Liver (tissue), 9 donors: ENCODE results near the gene BCL2. TPM values are rescaled to one million over a fixed set of nuclear protein-coding genes. Genes with fewer than 3 reads are reported as not detected.

Experiments used
- DNase-seq: peaks from one replicate; pipeline ENCODE4 v3.0.0-alpha.2; 2017; ENCODE audit warnings: low spot score
- H3K27ac ChIP-seq, 2 donors: one replicate each; pipeline ENCODE4 v1.7.0; 2013; ENCODE audit warnings: inconsistent platforms in 2 of 2, low read length in 2 of 2, control low read depth in 1 of 2, low read depth in 1 of 2, mild to moderate bottlenecking in 1 of 2
- H3K27me3 ChIP-seq, 4 donors: one replicate each; pipeline versions ENCODE4 v1.6.1 to v1.7.0; 2013; ENCODE audit warnings: low read length in 3 of 4, inconsistent platforms in 1 of 4, mild to moderate bottlenecking in 1 of 4, moderate library complexity in 1 of 4; ENCODE audit not compliant: control insufficient read depth in 4 of 4, insufficient read depth in 4 of 4
- H3K36me3 ChIP-seq, 4 donors: one replicate each; pipeline versions ENCODE4 v1.6.1 to v1.7.0; 2013; ENCODE audit warnings: low read length in 3 of 4, mild to moderate bottlenecking in 3 of 4, low read depth in 1 of 4, moderate library complexity in 1 of 4; ENCODE audit not compliant: control insufficient read depth in 4 of 4, insufficient read depth in 3 of 4
- H3K4me1 ChIP-seq, 4 donors: one replicate each; pipeline versions ENCODE4 v1.6.1 to v1.7.0; 2013; ENCODE audit warnings: low read length in 3 of 4, mild to moderate bottlenecking in 3 of 4, moderate library complexity in 1 of 4; ENCODE audit not compliant: control insufficient read depth in 4 of 4, insufficient read depth in 4 of 4
- H3K4me3 ChIP-seq, 3 donors: one replicate each; pipeline versions ENCODE4 v1.6.1 to v1.7.0; 2013; ENCODE audit warnings: low read length in 3 of 3, control low read depth in 1 of 3, low read depth in 1 of 3, mild to moderate bottlenecking in 1 of 3
- H3K9ac ChIP-seq, 2 donors: one replicate each; pipeline ENCODE4 v1.7.0; 2013; ENCODE audit warnings: low read length in 2 of 2, mild to moderate bottlenecking in 2 of 2, moderate library complexity in 2 of 2, control low read depth in 1 of 2, low read depth in 1 of 2
- H3K9me3 ChIP-seq, 4 donors: one replicate each; pipeline versions ENCODE4 v1.6.1 to v1.7.0; 2013; ENCODE audit warnings: low read length in 3 of 4; ENCODE audit not compliant: control insufficient read depth in 4 of 4
- EGR1 ChIP-seq, 2 donors: IDR thresholded peaks; 2 replicates each; pipeline ENCODE4 v1.6.1; 2016 to 2018; ENCODE audit warnings: antibody characterized with exemption in 2 of 2, low read depth in 2 of 2
- HNF4A ChIP-seq, 2 donors: conservative IDR thresholded peaks; 2 replicates each; pipeline ENCODE4 v1.6.1; 2016; ENCODE audit warnings: antibody characterized with exemption in 2 of 2, mild to moderate bottlenecking in 2 of 2
- HNF4G ChIP-seq: IDR thresholded peaks from 2 replicates; pipeline ENCODE4 v1.6.1; 2016; ENCODE audit warnings: antibody characterized with exemption
- JUND ChIP-seq, 2 donors: IDR thresholded peaks; 2 replicates each; pipeline ENCODE4 v1.6.1; 2016; ENCODE audit warnings: antibody characterized with exemption in 2 of 2
- NR2F2 ChIP-seq: IDR thresholded peaks from 2 replicates; pipeline ENCODE4 v1.6.1; 2016; ENCODE audit warnings: antibody characterized with exemption
- RAD21 ChIP-seq, 2 donors: IDR thresholded peaks; 2 replicates each; pipeline ENCODE4 v1.6.1; 2016; ENCODE audit warnings: antibody characterized with exemption in 2 of 2, mild to moderate bottlenecking in 2 of 2
- SP1 ChIP-seq: IDR thresholded peaks from 2 replicates; pipeline ENCODE4 v1.6.1; 2018; ENCODE audit warnings: antibody characterized with exemption, mild to moderate bottlenecking
- YY1 ChIP-seq: IDR thresholded peaks from 2 replicates; pipeline ENCODE4 v1.6.1; 2016; ENCODE audit warnings: antibody characterized with exemption, mild to moderate bottlenecking
- WGBS: extraction: QIAGEN DNeasy Blood & Tissue Kit; methylation state at CpG from one replicate; pipeline ENCODE4 v1.1.7; 2013; 5-methylcytosine and 5-hydroxymethylcytosine counted together
- polyA plus RNA-seq, 2 donors: library from polyadenylated mRNA; stranded (reverse) in 1 of 2; unstranded in 1 of 2; fragments of 200-250 nt in 1 of 2; fragments of >200 nt in 1 of 2; fragmentation: Nextera tagmentation in 1 of 2; extraction: Ambion mirVana in 1 of 2; gene quantifications; one replicate each; pipeline versions ENCODE4 v1.2.1 to v1.2.3, GENCODE V29; 2013 to 2015
- total RNA-seq, 2 donors: library from RNA; depleted of rRNA; stranded (reverse); fragments of >200 nt; gene quantifications; one replicate each; pipeline ENCODE4 v1.2.3, GENCODE V29; 2014
- TF ChIP-seq, protein P1 (sequence below): fragments of 150-350 bp; IDR thresholded peaks from 2 replicates; pipeline ENCODE4 v1.5.1; 2017; ENCODE audit warnings: improper control_type of control experiment, low read depth, low read length; ENCODE audit not compliant: missing input control
- TF ChIP-seq, protein P2 (sequence below): IDR thresholded peaks from 2 replicates; pipeline ENCODE4 v1.6.1; 2016; ENCODE audit warnings: antibody characterized with exemption, mild to moderate bottlenecking
- TF ChIP-seq, protein P3 (sequence below): IDR thresholded peaks from 2 replicates; pipeline ENCODE4 v1.6.1; 2016; ENCODE audit warnings: antibody characterized with exemption
- TF ChIP-seq, protein P4 (sequence below): IDR thresholded peaks from 2 replicates; pipeline ENCODE4 v1.6.1; 2016; ENCODE audit warnings: antibody characterized with exemption
- TF ChIP-seq, protein P5 (sequence below): IDR thresholded peaks from 2 replicates; pipeline ENCODE4 v1.6.1; 2016; ENCODE audit warnings: antibody characterized with exemption
- donor health status: healthy.
- donor health status: healthy.
- donor health status: healthy.
- donor health status: healthy.
- donor health status: healthy.

The BCL2 gene
- total and polyA plus RNA-seq, 4 donors = 0.40 to 3.9 (median 1.4) TPM

DNA sequence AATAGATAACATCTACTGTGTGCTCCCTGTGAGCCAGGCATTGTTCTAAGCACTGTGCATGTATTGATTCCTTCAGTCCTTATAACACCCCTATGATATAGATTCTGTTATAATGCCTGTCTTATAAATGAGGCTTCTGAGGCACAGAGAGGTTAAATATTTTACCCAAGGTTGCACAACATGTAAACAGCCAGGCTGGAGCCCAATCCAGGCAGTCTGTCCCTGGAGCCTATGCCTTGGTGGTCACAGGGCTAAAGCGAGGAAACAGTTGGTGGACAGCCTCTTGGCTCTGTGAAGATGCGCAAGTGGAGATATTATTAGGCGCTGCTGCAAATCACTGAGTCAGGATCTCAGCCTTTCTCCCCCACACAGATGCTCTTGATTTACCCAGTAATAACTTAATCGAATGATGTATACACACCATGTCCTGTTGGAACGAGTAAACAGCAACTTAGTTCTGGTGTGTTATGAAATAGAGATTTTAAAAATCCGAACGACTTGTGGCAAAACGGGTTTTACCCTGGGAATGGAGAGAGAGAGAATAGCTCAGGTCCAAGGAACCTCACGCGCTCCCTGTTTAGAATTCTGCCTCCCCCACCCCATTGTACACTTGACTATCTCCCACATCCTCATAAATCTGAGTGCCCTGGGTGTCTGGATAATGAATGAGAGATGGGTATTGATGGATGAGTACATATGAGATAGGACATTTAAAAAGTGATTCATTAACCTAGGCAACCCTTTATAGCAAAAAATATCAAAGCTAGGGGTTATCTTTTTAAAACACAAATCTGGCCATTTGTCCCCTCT, 231.9 kb downstream of the BCL2 start:
- H3K27ac ChIP-seq = no peak overlapping the region
- no peaks in the 10 kb centered on the region for H3K36me3 ChIP-seq
- no peak overlapping the region for H3K9ac ChIP-seq
- no peaks in the 10 kb centered on the region for H3K4me1 ChIP-seq
- WGBS = 83% methylated on average over 10 of the region's 10 CpGs
- H3K9me3 ChIP-seq = no peaks in the 10 kb centered on the region
- no peaks in the 10 kb centered on the region for H3K27me3 ChIP-seq
- DNase-seq = no peak
- TF ChIP-seq, protein P1, sequence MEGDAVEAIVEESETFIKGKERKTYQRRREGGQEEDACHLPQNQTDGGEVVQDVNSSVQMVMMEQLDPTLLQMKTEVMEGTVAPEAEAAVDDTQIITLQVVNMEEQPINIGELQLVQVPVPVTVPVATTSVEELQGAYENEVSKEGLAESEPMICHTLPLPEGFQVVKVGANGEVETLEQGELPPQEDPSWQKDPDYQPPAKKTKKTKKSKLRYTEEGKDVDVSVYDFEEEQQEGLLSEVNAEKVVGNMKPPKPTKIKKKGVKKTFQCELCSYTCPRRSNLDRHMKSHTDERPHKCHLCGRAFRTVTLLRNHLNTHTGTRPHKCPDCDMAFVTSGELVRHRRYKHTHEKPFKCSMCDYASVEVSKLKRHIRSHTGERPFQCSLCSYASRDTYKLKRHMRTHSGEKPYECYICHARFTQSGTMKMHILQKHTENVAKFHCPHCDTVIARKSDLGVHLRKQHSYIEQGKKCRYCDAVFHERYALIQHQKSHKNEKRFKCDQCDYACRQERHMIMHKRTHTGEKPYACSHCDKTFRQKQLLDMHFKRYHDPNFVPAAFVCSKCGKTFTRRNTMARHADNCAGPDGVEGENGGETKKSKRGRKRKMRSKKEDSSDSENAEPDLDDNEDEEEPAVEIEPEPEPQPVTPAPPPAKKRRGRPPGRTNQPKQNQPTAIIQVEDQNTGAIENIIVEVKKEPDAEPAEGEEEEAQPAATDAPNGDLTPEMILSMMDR = no peak
- TF ChIP-seq, protein P2, sequence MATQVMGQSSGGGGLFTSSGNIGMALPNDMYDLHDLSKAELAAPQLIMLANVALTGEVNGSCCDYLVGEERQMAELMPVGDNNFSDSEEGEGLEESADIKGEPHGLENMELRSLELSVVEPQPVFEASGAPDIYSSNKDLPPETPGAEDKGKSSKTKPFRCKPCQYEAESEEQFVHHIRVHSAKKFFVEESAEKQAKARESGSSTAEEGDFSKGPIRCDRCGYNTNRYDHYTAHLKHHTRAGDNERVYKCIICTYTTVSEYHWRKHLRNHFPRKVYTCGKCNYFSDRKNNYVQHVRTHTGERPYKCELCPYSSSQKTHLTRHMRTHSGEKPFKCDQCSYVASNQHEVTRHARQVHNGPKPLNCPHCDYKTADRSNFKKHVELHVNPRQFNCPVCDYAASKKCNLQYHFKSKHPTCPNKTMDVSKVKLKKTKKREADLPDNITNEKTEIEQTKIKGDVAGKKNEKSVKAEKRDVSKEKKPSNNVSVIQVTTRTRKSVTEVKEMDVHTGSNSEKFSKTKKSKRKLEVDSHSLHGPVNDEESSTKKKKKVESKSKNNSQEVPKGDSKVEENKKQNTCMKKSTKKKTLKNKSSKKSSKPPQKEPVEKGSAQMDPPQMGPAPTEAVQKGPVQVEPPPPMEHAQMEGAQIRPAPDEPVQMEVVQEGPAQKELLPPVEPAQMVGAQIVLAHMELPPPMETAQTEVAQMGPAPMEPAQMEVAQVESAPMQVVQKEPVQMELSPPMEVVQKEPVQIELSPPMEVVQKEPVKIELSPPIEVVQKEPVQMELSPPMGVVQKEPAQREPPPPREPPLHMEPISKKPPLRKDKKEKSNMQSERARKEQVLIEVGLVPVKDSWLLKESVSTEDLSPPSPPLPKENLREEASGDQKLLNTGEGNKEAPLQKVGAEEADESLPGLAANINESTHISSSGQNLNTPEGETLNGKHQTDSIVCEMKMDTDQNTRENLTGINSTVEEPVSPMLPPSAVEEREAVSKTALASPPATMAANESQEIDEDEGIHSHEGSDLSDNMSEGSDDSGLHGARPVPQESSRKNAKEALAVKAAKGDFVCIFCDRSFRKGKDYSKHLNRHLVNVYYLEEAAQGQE = no peak
- TF ChIP-seq HNF4G (no peak), YY1 (no peak), JUND (IDR thresholded peaks at IDR 0.05) (no peak), SP1 (no peak)
- TF ChIP-seq, protein P3, sequence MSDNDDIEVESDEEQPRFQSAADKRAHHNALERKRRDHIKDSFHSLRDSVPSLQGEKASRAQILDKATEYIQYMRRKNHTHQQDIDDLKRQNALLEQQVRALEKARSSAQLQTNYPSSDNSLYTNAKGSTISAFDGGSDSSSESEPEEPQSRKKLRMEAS = no peak
- TF ChIP-seq, protein P4, sequence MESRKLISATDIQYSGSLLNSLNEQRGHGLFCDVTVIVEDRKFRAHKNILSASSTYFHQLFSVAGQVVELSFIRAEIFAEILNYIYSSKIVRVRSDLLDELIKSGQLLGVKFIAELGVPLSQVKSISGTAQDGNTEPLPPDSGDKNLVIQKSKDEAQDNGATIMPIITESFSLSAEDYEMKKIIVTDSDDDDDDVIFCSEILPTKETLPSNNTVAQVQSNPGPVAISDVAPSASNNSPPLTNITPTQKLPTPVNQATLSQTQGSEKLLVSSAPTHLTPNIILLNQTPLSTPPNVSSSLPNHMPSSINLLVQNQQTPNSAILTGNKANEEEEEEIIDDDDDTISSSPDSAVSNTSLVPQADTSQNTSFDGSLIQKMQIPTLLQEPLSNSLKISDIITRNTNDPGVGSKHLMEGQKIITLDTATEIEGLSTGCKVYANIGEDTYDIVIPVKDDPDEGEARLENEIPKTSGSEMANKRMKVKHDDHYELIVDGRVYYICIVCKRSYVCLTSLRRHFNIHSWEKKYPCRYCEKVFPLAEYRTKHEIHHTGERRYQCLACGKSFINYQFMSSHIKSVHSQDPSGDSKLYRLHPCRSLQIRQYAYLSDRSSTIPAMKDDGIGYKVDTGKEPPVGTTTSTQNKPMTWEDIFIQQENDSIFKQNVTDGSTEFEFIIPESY = no peak
- H3K4me3 ChIP-seq = no peak overlapping the region

DNA sequence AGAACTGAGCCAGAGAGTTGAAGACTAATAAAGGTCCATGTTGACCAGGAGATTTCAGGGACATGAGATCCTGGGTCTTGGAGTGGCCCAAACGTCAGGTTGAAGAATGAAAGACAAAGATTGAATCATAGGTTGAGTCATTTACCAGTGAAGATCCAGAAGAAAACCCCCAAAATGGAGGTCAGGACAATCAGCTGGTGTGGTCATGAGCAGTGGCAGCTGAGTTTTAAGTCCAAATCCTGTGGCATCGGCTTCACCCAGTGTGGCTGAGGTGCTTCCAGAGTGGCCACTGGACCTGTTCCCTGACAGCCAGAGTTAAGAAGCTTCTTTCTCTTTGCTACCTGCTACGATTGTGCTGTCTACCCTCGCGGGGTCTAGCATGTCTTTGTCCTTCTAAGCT, 234.0 kb downstream of the BCL2 start:
- Histone ChIP-seq H3K4me3 (no peak overlapping the region), H3K9me3 (no peaks in the 10 kb centered on the region), H3K27ac (no peak overlapping the region), H3K36me3 (no peaks in the 10 kb centered on the region), H3K4me1 (no peaks in the 10 kb centered on the region), H3K27me3 (no peaks in the 10 kb centered on the region), H3K9ac (no peak overlapping the region)
- DNase-seq = no peak
- TF ChIP-seq EGR1 (IDR thresholded peaks at IDR 0.05; ENCODE audit: low read depth in 2 of 2) (no peak), SP1 (no peak), HNF4A (conservative IDR thresholded peaks at IDR 0.05) (no peak), YY1 (no peak), NR2F2 (no peak), HNF4G (no peak), RAD21 (IDR thresholded peaks at IDR 0.05) (no peak)
- TF ChIP-seq, protein P4 = no peak
- TF ChIP-seq, protein P5, sequence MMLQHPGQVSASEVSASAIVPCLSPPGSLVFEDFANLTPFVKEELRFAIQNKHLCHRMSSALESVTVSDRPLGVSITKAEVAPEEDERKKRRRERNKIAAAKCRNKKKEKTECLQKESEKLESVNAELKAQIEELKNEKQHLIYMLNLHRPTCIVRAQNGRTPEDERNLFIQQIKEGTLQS = no peak
- WGBS = 91% methylated on average over 5 of the region's 5 CpGs
